Upper lobe of left lung (tissue), 6 donors: ENCODE measurements around the gene HAO2. TPM values are rescaled to one million over a fixed set of nuclear protein-coding genes. Genes with fewer than 3 reads are reported as not detected.

ENCODE experiments used
- ATAC-seq, 2 donors: fragments of 200-7000 bp; cut with Tn5 transposase; one replicate each; pipeline ENCODE4 v1.9.1; 2022; ENCODE audit warnings: mild to moderate bottlenecking in 2 of 2, moderate library complexity in 2 of 2; ENCODE audit not compliant: low FRiP score in 2 of 2
- DNase-seq, 2 donors: peaks; one replicate each; pipeline ENCODE4 v3.0.0-alpha.2; 2019 to 2020
- H3K27ac ChIP-seq, 4 donors: fragments of 200-600 bp; sonication (generic); one replicate each; pipeline ENCODE4 v1.5.1; 2016 to 2019
- H3K27me3 ChIP-seq, 4 donors: fragments of 200-600 bp; sonication (generic); one replicate each; pipeline ENCODE4 v1.5.1; 2017 to 2019
- H3K36me3 ChIP-seq, 4 donors: fragments of 200-600 bp; sonication (generic); one replicate each; pipeline ENCODE4 v1.5.1; 2016 to 2019
- H3K4me1 ChIP-seq, 4 donors: fragments of 200-600 bp; sonication (generic); one replicate each; pipeline ENCODE4 v1.5.1; 2018 to 2019
- H3K4me3 ChIP-seq, 4 donors: fragments of 200-600 bp; sonication (generic); one replicate each; pipeline ENCODE4 v1.5.1; 2017 to 2019; ENCODE audit warnings: mild to moderate bottlenecking in 2 of 4, moderate library complexity in 1 of 4
- H3K9me3 ChIP-seq, 4 donors: fragments of 200-600 bp; sonication (generic); one replicate each; pipeline ENCODE4 v1.5.1; 2018 to 2019
- POLR2AphosphoS5 ChIP-seq, 2 donors: sonication (generic); formaldehyde crosslinking; IDR thresholded peaks; one replicate each; pipeline ENCODE4 v1.5.1; 2017; ENCODE audit warnings: antibody characterized with exemption in 2 of 2
- WGBS, 2 donors: methylation state at CpG; one replicate each; pipeline ENCODE4 v1.1.5; 2017 to 2018; 5-methylcytosine and 5-hydroxymethylcytosine counted together
- small RNA-seq, 4 donors: library from RNA; depleted of rRNA; stranded (forward); fragments of <200 nt; gene quantifications; one replicate each; pipeline ENCODE3, GENCODE V24; 2016
- total RNA-seq, 6 donors: library from RNA; depleted of rRNA in 4 of 6; stranded (reverse); fragments of >200 nt in 4 of 6; gene quantifications; one replicate each; pipeline versions ENCODE4 v1.1.0 to v1.2.1, GENCODE V29; 2016 to 2021
- donor health status: DM: no; HTN: no; CAD: no; lungs with moderate emphysema.
- donor health status: DM: no; HTN: yes; CAD: no; lungs with severe emphysema.

The HAO2 gene
- total RNA-seq, 6 donors from 2014 or later, result 0.30 to 1.0 TPM; not detected in 4

- ATAC-seq (no peak), DNase-seq (no peak)
- Histone ChIP-seq H3K4me1 (no peaks in the 10 kb centered on the region), H3K36me3 (no peaks in the 10 kb centered on the region), H3K9me3 (no peaks in the 10 kb centered on the region), H3K27me3 (no peaks in the 10 kb centered on the region), H3K27ac (no peak overlapping the region), H3K4me3 (no peak overlapping the region)
- WGBS, 2 donors, result 79 to 84% methylated on average over 6 of the region's 6 CpGs
- no peak for TF ChIP-seq POLR2AphosphoS5 (IDR thresholded peaks at IDR 0.05)
Measured at GRCh38 chr1:119442756-119443155, 74.2 kb downstream of the HAO2 start.

Small RNA genes lying within 50 kb of the gene (small RNA-seq; reads per million reads assigned to genes)
- 0 reads per million in 4 donors for gene RNU1-75P

Other genes starting within 250 kb of the HAO2 start
- 10 to 100 TPM in 4 of 6 donors, 1 to 10 TPM in 2; 6.3 to 20.5 (median 13.5) TPM for gene WARS2, start 228.1 kb upstream of the HAO2 start, total RNA-seq
- 1 to 10 TPM in 2 of 6 donors, not detected in 4; 2.1 TPM for gene HSD3B2, start 46.4 kb downstream of the HAO2 start, total RNA-seq
- not detected for gene HSD3B1, start 138.4 kb downstream of the HAO2 start, total RNA-seq